ENCODE measurements around the gene CBX2. TPM values are rescaled to one million over a fixed set of nuclear protein-coding genes. Genes with fewer than 3 reads are reported as not detected.

CBX2 gene
- total RNA-seq, 1 donor from 2014 or later = 9.5 TPM

Other genes with a start within 250 kb of the CBX2 start
- not detected in 2 replicates for gene RBFOX3, start 167.1 kb upstream of the CBX2 start, total RNA-seq
- not detected in 2 replicates for gene ENPP7, start 47.2 kb upstream of the CBX2 start, total RNA-seq
- 1.4 and 2.4 TPM in 2 replicates for gene CBX8, start 18.9 kb downstream of the CBX2 start, total RNA-seq
- gene CBX4, start 61.3 kb downstream of the CBX2 start, total RNA-seq = 7.6 and 8.4 TPM in 2 replicates